PC-3 (cell line): Measurements from ENCODE around the gene POMP.

Experiments used
- CTCF ChIP-seq: fragments of 300-600 bp; sonication (generic); conservative IDR thresholded peaks from 2 replicates; pipeline ENCODE4 v1.5.1; 2017; ENCODE audit warnings: antibody characterized with exemption, low read depth, mild to moderate bottlenecking, low read length
- EZH2 ChIP-seq: fragments of 300-600 bp; sonication (generic); IDR thresholded peaks from one replicate; pipeline ENCODE4 v1.6.1; 2017; ENCODE audit warnings: antibody characterized with exemption, mild to moderate bottlenecking, low read length; ENCODE audit not compliant: unreplicated experiment
- EZH2phosphoT487 ChIP-seq: fragments of 300-600 bp; sonication (generic); IDR thresholded peaks from 2 replicates; pipeline ENCODE4 v1.6.1; 2018; ENCODE audit warnings: mild to moderate bottlenecking, antibody characterized with exemption, low read length, borderline replicate concordance

- TF ChIP-seq CTCF (no peak), EZH2 (no peak), EZH2phosphoT487 (no peak)
Observed at GRCh38 chr13:28613562-28613961, 45.4 kb upstream of the POMP start.
